MCF 10A (cell line): Measurements from ENCODE around the gene ASCC3. TPM values are rescaled to one million over a fixed set of nuclear protein-coding genes. Genes with fewer than 3 reads are reported as not detected.
A peak's percentile ranks its signal among the peaks of the same experiment; 100 is the strongest.

Experiments used
- BruUV-seq: library from RNA; stranded (reverse); fragments of 400-500 nt; replicated peaks from 2 replicates; lab custom pipeline; 2021; lab: Mats Ljungman, UMichigan
- CTCF ChIA-PET: fragments of 300-600 bp; sonication (Branson Sonifier 250); formaldehyde crosslinking; extraction: SDS; loops from one replicate; lab custom pipeline; 2021; ENCODE audit warnings: antibody characterized with exemption, inconsistent platforms; lab: Yijun Ruan, JAX
- POLR2A ChIA-PET: fragments of 300-600, 350-650 bp; sonication (Branson Sonifier 250); formaldehyde crosslinking; extraction: SDS; loops from one replicate; lab custom pipeline; 2020; ENCODE audit warnings: antibody characterized with exemption, inconsistent platforms; lab: Yijun Ruan, JAX
- DNase-seq: peaks from one replicate; pipeline ENCODE4 v3.0.0-alpha.2; 2018; ENCODE audit not compliant: unreplicated experiment
- H3K27ac Mint-ChIP-seq: one replicate; pipeline ENCODE4 v1.8.0; 2022; ENCODE audit warnings: mild to moderate bottlenecking, low read depth, mixed read lengths; ENCODE audit not compliant: unreplicated experiment
- H3K27me3 Mint-ChIP-seq: one replicate; pipeline ENCODE4 v1.8.0; 2022; ENCODE audit warnings: mixed read lengths; ENCODE audit not compliant: insufficient read depth, unreplicated experiment
- H3K36me3 Mint-ChIP-seq: one replicate; pipeline ENCODE4 v1.8.0; 2022; ENCODE audit warnings: mild to moderate bottlenecking, moderate library complexity, mixed read lengths; ENCODE audit not compliant: insufficient read depth, unreplicated experiment
- H3K4me1 Mint-ChIP-seq: one replicate; pipeline ENCODE4 v1.8.0; 2022; ENCODE audit warnings: mixed read lengths; ENCODE audit not compliant: insufficient read depth, unreplicated experiment
- H3K4me3 Mint-ChIP-seq: one replicate; pipeline ENCODE4 v1.8.0; 2022; ENCODE audit warnings: mild to moderate bottlenecking, moderate library complexity, mixed read lengths; ENCODE audit not compliant: unreplicated experiment
- H3K9me3 Mint-ChIP-seq: one replicate; pipeline ENCODE4 v1.8.0; 2022; ENCODE audit warnings: mixed read lengths; ENCODE audit not compliant: unreplicated experiment
- intact Hi-C: fragments of 100-400 bp; cut with micrococcal nuclease; formaldehyde crosslinking; loops from 2 replicates; pipeline ENCODE4 v1.14.1; 2022
- total RNA-seq: library from RNA; stranded (reverse); gene quantifications from 2 replicates; pipeline ENCODE4 v1.2.3, GENCODE V29; 2022
- TF ChIP-seq, protein P1 (sequence below): fragments of 200-600 bp; IDR thresholded peaks from one replicate; pipeline ENCODE4 v1.8.0; 2022; ENCODE audit warnings: antibody characterized with exemption, mild to moderate bottlenecking; ENCODE audit not compliant: unreplicated experiment

Gene ASCC3
- total RNA-seq, 1 experiment from 2014 or later, result 85.0 TPM

DNA sequence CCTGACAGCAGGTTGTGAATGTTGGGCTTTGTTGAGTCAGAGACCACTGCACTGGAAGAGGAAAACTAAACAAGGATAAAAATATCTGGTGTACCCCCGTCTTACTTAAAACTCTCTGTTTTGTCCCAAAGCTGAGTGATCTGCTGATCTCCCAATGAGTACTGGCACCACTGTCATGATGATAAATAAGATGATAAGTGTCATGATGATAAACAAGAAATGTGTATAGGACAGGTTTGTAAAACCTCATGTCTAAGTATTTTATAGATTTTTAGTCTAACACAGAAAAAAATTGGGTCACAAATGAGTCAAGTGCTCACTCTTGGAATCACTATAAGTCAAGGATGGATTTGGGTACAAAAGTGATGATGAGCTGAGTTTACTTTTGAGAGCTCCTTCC lies 407.9 kb downstream of the ASCC3 start:
- BruUV-seq, result no TSS peak
- CTCF ChIA-PET, result interaction anchor here (0.7 to 2.8 kb wide), 7 partner anchors 12 to 605 kb away, joined by 3 to 10 read pairs (median 3); no protein-coding TSS in a partner anchor
- intact Hi-C loops, result no loop called here
- TF ChIP-seq, protein P1, sequence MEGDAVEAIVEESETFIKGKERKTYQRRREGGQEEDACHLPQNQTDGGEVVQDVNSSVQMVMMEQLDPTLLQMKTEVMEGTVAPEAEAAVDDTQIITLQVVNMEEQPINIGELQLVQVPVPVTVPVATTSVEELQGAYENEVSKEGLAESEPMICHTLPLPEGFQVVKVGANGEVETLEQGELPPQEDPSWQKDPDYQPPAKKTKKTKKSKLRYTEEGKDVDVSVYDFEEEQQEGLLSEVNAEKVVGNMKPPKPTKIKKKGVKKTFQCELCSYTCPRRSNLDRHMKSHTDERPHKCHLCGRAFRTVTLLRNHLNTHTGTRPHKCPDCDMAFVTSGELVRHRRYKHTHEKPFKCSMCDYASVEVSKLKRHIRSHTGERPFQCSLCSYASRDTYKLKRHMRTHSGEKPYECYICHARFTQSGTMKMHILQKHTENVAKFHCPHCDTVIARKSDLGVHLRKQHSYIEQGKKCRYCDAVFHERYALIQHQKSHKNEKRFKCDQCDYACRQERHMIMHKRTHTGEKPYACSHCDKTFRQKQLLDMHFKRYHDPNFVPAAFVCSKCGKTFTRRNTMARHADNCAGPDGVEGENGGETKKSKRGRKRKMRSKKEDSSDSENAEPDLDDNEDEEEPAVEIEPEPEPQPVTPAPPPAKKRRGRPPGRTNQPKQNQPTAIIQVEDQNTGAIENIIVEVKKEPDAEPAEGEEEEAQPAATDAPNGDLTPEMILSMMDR, result no peak
- Mint-ChIP-seq H3K4me3 (no peak overlapping the region), H3K9me3 (no peaks in the 10 kb centered on the region), H3K4me1 (peaks cover 7% of the 10 kb centered on the region), H3K27ac (no peak overlapping the region), H3K27me3 (no peaks in the 10 kb centered on the region), H3K36me3 (no peaks in the 10 kb centered on the region)
- POLR2A ChIA-PET, result no interaction called here
- no peak for DNase-seq

DNA sequence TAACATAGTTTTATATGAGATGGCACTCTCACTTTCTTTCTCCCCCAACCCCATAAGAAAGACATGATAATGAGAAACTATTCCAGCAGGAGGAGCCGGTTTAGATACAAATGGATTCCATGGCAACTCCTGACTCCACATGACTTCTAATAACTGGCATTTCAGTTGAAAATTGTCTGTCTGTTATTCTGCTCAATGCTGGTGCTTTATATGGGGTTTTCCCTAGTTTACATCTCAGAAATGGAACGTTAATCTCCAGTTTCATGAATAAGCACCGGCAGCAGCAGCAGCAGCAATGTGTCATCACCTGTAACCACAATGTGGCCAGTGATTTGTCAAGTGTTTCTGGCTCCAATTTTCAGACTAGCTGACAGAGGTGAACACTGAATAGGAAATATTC lies 408.5 kb downstream of the ASCC3 start:
- Mint-ChIP-seq H3K4me3 (no peak overlapping the region), H3K36me3 (no peaks in the 10 kb centered on the region), H3K9me3 (no peaks in the 10 kb centered on the region), H3K4me1 (peaks cover 7% of the 10 kb centered on the region), H3K27me3 (no peaks in the 10 kb centered on the region), H3K27ac (no peak overlapping the region)
- BruUV-seq, result no TSS peak
- peak; percentile 65 for DNase-seq
- POLR2A ChIA-PET, result no interaction called here
- TF ChIP-seq, protein P1, result no peak
- intact Hi-C loops, result loop anchor here (1.0 kb wide), 1 partner anchor 214 kb away; no protein-coding TSS in a partner anchor
- CTCF ChIA-PET, result interaction anchor here (0.6 to 1.5 kb wide), 3 partner anchors 207 to 605 kb away, joined by 3 to 4 read pairs (median 3); no protein-coding TSS in a partner anchor

DNA sequence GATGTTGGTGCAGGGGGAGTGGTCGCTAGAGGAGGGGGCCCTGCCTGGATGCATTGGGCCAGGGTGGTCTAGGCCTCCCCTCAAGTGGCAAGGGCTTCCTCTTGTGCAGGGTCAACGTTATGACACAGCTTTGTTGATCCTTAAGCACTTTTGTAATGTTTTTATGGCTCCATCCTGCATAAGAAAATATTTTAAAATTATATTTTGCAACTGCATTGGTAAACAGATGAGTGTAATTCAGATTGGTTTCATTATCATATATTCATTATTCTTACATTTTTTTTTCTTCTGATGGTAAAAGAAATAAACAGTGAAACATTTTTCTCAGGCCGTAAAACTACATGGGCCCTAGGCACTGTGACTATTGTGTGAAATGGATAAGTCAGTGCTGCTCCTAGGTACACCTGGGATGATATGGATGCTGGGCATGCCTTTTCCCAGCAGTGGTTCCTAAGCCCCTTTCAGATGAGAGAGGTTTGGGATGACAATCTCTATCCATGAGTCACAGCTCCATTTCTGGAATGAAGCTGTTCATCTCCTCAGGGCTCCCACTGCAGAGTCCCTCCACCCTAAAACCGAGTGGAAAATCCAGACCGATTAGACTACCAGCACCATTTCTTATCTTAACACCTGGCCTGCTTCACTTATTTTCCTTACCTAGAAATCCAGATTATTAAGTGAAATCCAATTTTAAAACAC lies 410.6 kb downstream of the ASCC3 start:
- H3K27me3 Mint-ChIP-seq, result no peaks in the 10 kb centered on the region
- no TSS peak for BruUV-seq
- H3K9me3 Mint-ChIP-seq, result no peaks in the 10 kb centered on the region
- POLR2A ChIA-PET, result no interaction called here
- H3K36me3 Mint-ChIP-seq, result no peaks in the 10 kb centered on the region
- DNase-seq, result no peak
- H3K27ac Mint-ChIP-seq, result no peak overlapping the region
- TF ChIP-seq, protein P1, result no peak
- CTCF ChIA-PET, result interaction anchor here (0.6 to 1.9 kb wide), 3 partner anchors 10 to 294 kb away, joined by 3 to 7 read pairs (median 5); no protein-coding TSS in a partner anchor
- no peak overlapping the region for H3K4me3 Mint-ChIP-seq
- intact Hi-C loops, result no loop called here
- no peaks in the 10 kb centered on the region for H3K4me1 Mint-ChIP-seq

DNA sequence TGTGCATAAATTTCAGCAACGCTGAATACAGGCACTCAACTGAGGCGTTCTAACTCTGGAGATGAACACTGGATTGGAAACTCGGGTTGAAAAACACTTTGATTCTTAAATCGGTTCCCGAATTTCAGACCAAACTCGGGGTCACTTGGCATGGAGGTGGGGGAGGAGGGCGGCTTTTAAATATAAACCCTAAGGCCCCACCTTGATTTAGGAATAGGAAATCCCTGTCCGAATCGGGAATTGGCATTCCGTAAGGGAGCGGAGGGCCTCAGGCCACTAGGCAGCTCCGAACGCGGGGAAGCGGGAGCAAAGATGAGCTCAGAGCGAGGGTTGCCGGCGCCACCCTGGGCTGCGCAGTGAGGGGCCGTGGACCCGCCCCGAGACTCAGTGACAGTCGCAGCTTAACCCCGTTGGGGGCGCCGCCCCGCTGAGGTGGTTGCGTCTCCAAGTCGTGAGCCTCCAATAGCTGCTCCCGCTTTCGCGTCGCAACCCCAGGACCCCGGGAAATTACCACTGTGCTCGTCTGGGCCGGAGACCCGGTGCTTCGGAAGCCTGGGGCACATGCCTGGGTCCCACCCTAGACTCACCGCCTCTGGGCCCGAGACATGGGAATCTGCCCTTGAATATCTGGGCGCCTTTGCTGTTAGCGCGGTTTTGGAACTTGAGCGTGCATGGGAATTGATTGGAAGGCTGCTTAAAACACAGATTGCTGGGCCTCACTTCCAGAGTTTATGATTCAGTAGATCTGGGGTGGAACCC lies 411.8 kb downstream of the ASCC3 start:
- Mint-ChIP-seq H3K4me3 (no peak overlapping the region), H3K27ac (peak overlapping the region; percentile 14), H3K27me3 (no peaks in the 10 kb centered on the region), H3K9me3 (no peaks in the 10 kb centered on the region), H3K4me1 (no peaks in the 10 kb centered on the region), H3K36me3 (no peaks in the 10 kb centered on the region)
- TF ChIP-seq, protein P1, result no peak
- intact Hi-C loops, result no loop called here
- BruUV-seq, result no TSS peak
- no peak for DNase-seq
- POLR2A ChIA-PET, result no interaction called here
- CTCF ChIA-PET, result no interaction called here
